Left lung (tissue), 10 donors: Measurements from ENCODE around the gene LRRC8A. TPM values are rescaled to one million over a fixed set of nuclear protein-coding genes. Genes with fewer than 3 reads are reported as not detected.
A peak's percentile ranks its signal among the peaks of the same experiment; 100 is the strongest.
"Not testable (repeated sequence)": the region's sequence is repeated elsewhere in the genome, so short reads cannot be mapped to it uniquely, and the experiment has no call there.

ENCODE experiments used
- ATAC-seq: fragments of 200-7000 bp; cut with Tn5 transposase; one replicate; pipeline ENCODE4 v1.9.1; 2020; ENCODE audit warnings: moderate library complexity
- DNase-seq, 4 donors: peaks; one replicate each; pipeline ENCODE4 v3.0.0-alpha.2; 2013 to 2020
- H3K27ac ChIP-seq, 2 donors: fragments of 200-600 bp; sonication (generic) in 1 of 2; one replicate each; pipeline versions ENCODE4 v1.5.0 to v1.8.0; 2020 to 2021
- H3K27me3 ChIP-seq, 2 donors: fragments of 200-600 bp; sonication (generic) in 1 of 2; one replicate each; pipeline versions ENCODE4 v1.5.0 to v1.8.0; 2020 to 2021
- H3K36me3 ChIP-seq, 2 donors: fragments of 200-600 bp; sonication (generic) in 1 of 2; one replicate each; pipeline versions ENCODE4 v1.5.0 to v1.8.0; 2020 to 2021
- H3K4me1 ChIP-seq, 2 donors: fragments of 200-600 bp; one replicate each; pipeline ENCODE4 v1.8.0; 2021
- H3K4me3 ChIP-seq, 2 donors: fragments of 200-600 bp; sonication (generic) in 1 of 2; one replicate each; pipeline versions ENCODE4 v1.5.0 to v1.8.0; 2020 to 2021; ENCODE audit warnings: mild to moderate bottlenecking in 1 of 2
- H3K9me3 ChIP-seq, 2 donors: fragments of 200-600 bp; sonication (generic) in 1 of 2; one replicate each; pipeline versions ENCODE4 v1.5.0 to v1.8.0; 2020 to 2021
- CTCF ChIP-seq, 2 donors: fragments of 200-600 bp; sonication (generic) in 1 of 2; IDR thresholded peaks; one replicate each; pipeline versions ENCODE4 v1.5.0 to v1.8.0; 2021; ENCODE audit warnings: antibody characterized with exemption in 2 of 2
- intact Hi-C, 2 donors: fragments of 100-400 bp; cut with DNase I; formaldehyde crosslinking; loops; one replicate each; pipeline versions ENCODE4 v1.11.2 to v1.14.2; 2022
- polyA plus RNA-seq, 6 donors: library from polyadenylated mRNA; unstranded; fragments of 120-200 nt; gene quantifications; one replicate each; pipeline ENCODE4 v1.2.1, GENCODE V29; 2013; ENCODE audit not compliant: insufficient read length in 6 of 6
- total RNA-seq, 2 donors: library from RNA; stranded (reverse); fragmentation: NEBNext Ultra II Directional; extraction: Animal tissue kit (Norgen Biotek cat#: 25700); gene quantifications; one replicate each; pipeline ENCODE4 v1.2.1, GENCODE V29; 2021
- donor health status: DM: no; HTN: yes; CAD: no.
- donor health status: DM: no; HTN: no; CAD: no.

Gene LRRC8A
- total and polyA plus RNA-seq, 8 donors: 24.6 to 70.6 (median 29.3) TPM

- no peak for ATAC-seq
- peak overlapping the region; percentile 2 to 13 for H3K27ac ChIP-seq
- intact Hi-C loops: no loop called here
- H3K9me3 ChIP-seq: no peaks in the 10 kb centered on the region
- H3K27me3 ChIP-seq: no peaks in the 10 kb centered on the region
- peak in 1 of 4 donors; percentile 58 for DNase-seq
- H3K4me1 ChIP-seq: peaks cover 6 to 15% of the 10 kb centered on the region in 2 donors
- TF ChIP-seq CTCF (IDR thresholded peaks at IDR 0.05): no peak
- peaks cover 0 to 5% of the 10 kb centered on the region in 2 donors for H3K36me3 ChIP-seq
- no peak overlapping the region for H3K4me3 ChIP-seq
Observed at GRCh38 chr9:128940946-128941755, 59.2 kb downstream of the LRRC8A start.

- intact Hi-C loops: no loop called here
- Histone ChIP-seq H3K4me3 (no peak overlapping the region), H3K27me3 (no peaks in the 10 kb centered on the region), H3K4me1 (peaks cover 21 to 34% of the 10 kb centered on the region in 2 donors), H3K9me3 (no peaks in the 10 kb centered on the region), H3K27ac (peak overlapping the region in 1 of 2 donors; percentile 46), H3K36me3 (peaks cover 0 to 5% of the 10 kb centered on the region in 2 donors)
- no peak for TF ChIP-seq CTCF (IDR thresholded peaks at IDR 0.05)
- ATAC-seq (no peak), DNase-seq (no peak)
Observed at GRCh38 chr9:128943832-128944620, 62.1 kb downstream of the LRRC8A start.

- H3K27ac ChIP-seq, DNase-seq, H3K36me3 ChIP-seq, ATAC-seq, H3K4me3 ChIP-seq, intact Hi-C loops, H3K9me3 ChIP-seq, H3K27me3 ChIP-seq: not testable (repeated sequence)
- H3K4me1 ChIP-seq: peaks cover 24 to 40% of the 10 kb centered on the region in 2 donors
Observed at GRCh38 chr9:128944966-128945365, 63.0 kb downstream of the LRRC8A start.

- peak overlapping the region in 1 of 2 donors; percentile 94 for H3K4me3 ChIP-seq
- ATAC-seq (no peak), DNase-seq (no peak)
- peaks cover 24 to 45% of the 10 kb centered on the region in 2 donors for H3K4me1 ChIP-seq
- no peak overlapping the region for H3K27ac ChIP-seq
- H3K9me3 ChIP-seq: no peaks in the 10 kb centered on the region
- H3K27me3 ChIP-seq: no peaks in the 10 kb centered on the region
- intact Hi-C loops: no loop called here
- TF ChIP-seq CTCF (IDR thresholded peaks at IDR 0.05): no peak
- H3K36me3 ChIP-seq: peaks cover 0 to 18% of the 10 kb centered on the region in 2 donors
Observed at GRCh38 chr9:128945798-128946501, 64.0 kb downstream of the LRRC8A start.

GRCh38 chr9:128946571-128947276 lies 64.8 kb downstream of the LRRC8A start:
- H3K4me3 ChIP-seq: peak overlapping the region; percentile 94 to 95
- no peak for TF ChIP-seq CTCF (IDR thresholded peaks at IDR 0.05)
- peaks cover 24 to 45% of the 10 kb centered on the region in 2 donors for H3K4me1 ChIP-seq
- peak overlapping the region; percentile 85 to 93 for H3K27ac ChIP-seq
- no peaks in the 10 kb centered on the region for H3K27me3 ChIP-seq
- peaks cover 0 to 18% of the 10 kb centered on the region in 2 donors for H3K36me3 ChIP-seq
- ATAC-seq: peak; percentile 45
- no peaks in the 10 kb centered on the region for H3K9me3 ChIP-seq
- intact Hi-C loops: no loop called here
- DNase-seq: no peak
